HG03196 (cell line): Measurements from ENCODE around the gene MIPEP.
A peak's percentile ranks its signal among the peaks of the same experiment; 100 is the strongest.
"Not testable (repeated sequence)": the region's sequence is repeated elsewhere in the genome, so short reads cannot be mapped to it uniquely, and the experiment has no call there.

Source experiments
- ATAC-seq: cut with Tn5 transposase; IDR thresholded peaks from one replicate; pipeline ENCODE4 v1.9.1; 2021; ENCODE audit not compliant: unreplicated experiment

Gene MIPEP

GRCh38 chr13:23889615-23890607 lies 711 bp upstream of the MIPEP start:
- peak; percentile 8 for ATAC-seq

- ATAC-seq = not testable (repeated sequence)
These were observed 4.8 kb downstream of the MIPEP start for GRCh38 chr13:23884361-23884760.

GRCh38 chr13:23883255-23883654 lies 5.9 kb downstream of the MIPEP start:
- no peak for ATAC-seq

- ATAC-seq = not testable (repeated sequence)
These were observed 7.8 kb downstream of the MIPEP start for GRCh38 chr13:23881402-23881800.

GRCh38 chr13:23880493-23881401 lies 8.5 kb downstream of the MIPEP start:
- ATAC-seq = not testable (repeated sequence)

- no peak for ATAC-seq
These were observed 11.9 kb downstream of the MIPEP start for GRCh38 chr13:23877286-23877685.

GRCh38 chr13:23876265-23876664 lies 12.9 kb downstream of the MIPEP start:
- ATAC-seq = no peak

GRCh38 chr13:23871616-23872220 lies 17.5 kb downstream of the MIPEP start:
- no peak for ATAC-seq

- ATAC-seq = no peak
These were observed 18.7 kb downstream of the MIPEP start for GRCh38 chr13:23870356-23871140.

GRCh38 chr13:23868521-23868920 lies 20.7 kb downstream of the MIPEP start:
- no peak for ATAC-seq

- ATAC-seq = no peak
These were observed 22.1 kb downstream of the MIPEP start for GRCh38 chr13:23867027-23867491.

- no peak for ATAC-seq
These were observed 22.7 kb downstream of the MIPEP start for GRCh38 chr13:23866420-23867026.

- ATAC-seq = no peak
These were observed 23.3 kb downstream of the MIPEP start for GRCh38 chr13:23865906-23866305.

- no peak for ATAC-seq
These were observed 24.2 kb downstream of the MIPEP start for GRCh38 chr13:23865026-23865425.

- ATAC-seq = no peak
These were observed 27.9 kb downstream of the MIPEP start for GRCh38 chr13:23861310-23861709.

GRCh38 chr13:23859904-23860303 lies 29.3 kb downstream of the MIPEP start:
- ATAC-seq = no peak

GRCh38 chr13:23859455-23859854 lies 29.7 kb downstream of the MIPEP start:
- no peak for ATAC-seq

- no peak for ATAC-seq
These were observed 30.7 kb downstream of the MIPEP start for GRCh38 chr13:23858546-23858945.

GRCh38 chr13:23856008-23856750 lies 33.0 kb downstream of the MIPEP start:
- no peak for ATAC-seq
